Esophagus squamous epithelium (tissue), 4 donors: ENCODE measurements around the gene OR6X1.

Source experiments
- POLR2A ChIP-seq, 4 donors: fragments of 450-650 bp; IDR thresholded peaks; one replicate each; pipeline ENCODE4 v1.6.1; 2017; ENCODE audit warnings: antibody characterized with exemption in 4 of 4, mild to moderate bottlenecking in 4 of 4, moderate library complexity in 3 of 4
- TF ChIP-seq, protein P1 (sequence below), 6 experiments: fragments of 450-650 bp in 4 of 6; fragments of 200-600 bp in 2 of 6; sonication (generic) in 2 of 6; IDR thresholded peaks; one replicate each; pipeline ENCODE4 v1.5.1; 2016 to 2019; ENCODE audit warnings: antibody characterized with exemption in 6 of 6, mild to moderate bottlenecking in 4 of 6, moderate library complexity in 4 of 6

GRCh38 chr11:123775715-123776549 lies 21.6 kb upstream of the OR6X1 start:
- TF ChIP-seq, protein P1, sequence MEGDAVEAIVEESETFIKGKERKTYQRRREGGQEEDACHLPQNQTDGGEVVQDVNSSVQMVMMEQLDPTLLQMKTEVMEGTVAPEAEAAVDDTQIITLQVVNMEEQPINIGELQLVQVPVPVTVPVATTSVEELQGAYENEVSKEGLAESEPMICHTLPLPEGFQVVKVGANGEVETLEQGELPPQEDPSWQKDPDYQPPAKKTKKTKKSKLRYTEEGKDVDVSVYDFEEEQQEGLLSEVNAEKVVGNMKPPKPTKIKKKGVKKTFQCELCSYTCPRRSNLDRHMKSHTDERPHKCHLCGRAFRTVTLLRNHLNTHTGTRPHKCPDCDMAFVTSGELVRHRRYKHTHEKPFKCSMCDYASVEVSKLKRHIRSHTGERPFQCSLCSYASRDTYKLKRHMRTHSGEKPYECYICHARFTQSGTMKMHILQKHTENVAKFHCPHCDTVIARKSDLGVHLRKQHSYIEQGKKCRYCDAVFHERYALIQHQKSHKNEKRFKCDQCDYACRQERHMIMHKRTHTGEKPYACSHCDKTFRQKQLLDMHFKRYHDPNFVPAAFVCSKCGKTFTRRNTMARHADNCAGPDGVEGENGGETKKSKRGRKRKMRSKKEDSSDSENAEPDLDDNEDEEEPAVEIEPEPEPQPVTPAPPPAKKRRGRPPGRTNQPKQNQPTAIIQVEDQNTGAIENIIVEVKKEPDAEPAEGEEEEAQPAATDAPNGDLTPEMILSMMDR (IDR thresholded peaks at IDR 0.05) = no peak
- TF ChIP-seq POLR2A (IDR thresholded peaks at IDR 0.05) = no peak
